OCI-LY7 (cell line): ENCODE measurements around the gene PRKN.
"Not testable (repeated sequence)": the region's sequence is repeated elsewhere in the genome, so short reads cannot be mapped to it uniquely, and the experiment has no call there.

Experiments
- EZH2phosphoT487 ChIP-seq: fragments of 200-600 bp; sonication (generic); IDR thresholded peaks from 2 replicates; pipeline ENCODE4 v1.6.1; 2018; ENCODE audit warnings: low read depth, borderline replicate concordance, mild to moderate bottlenecking, mixed run types, antibody characterized with exemption, low read length, moderate library complexity, mixed read lengths
- TF ChIP-seq, protein P1 (sequence below): fragments of 200-600 bp; sonication (generic); conservative IDR thresholded peaks from 2 replicates; pipeline ENCODE4 v1.5.1; 2014; ENCODE audit warnings: mild to moderate bottlenecking, antibody characterized with exemption, low read length, moderate library complexity, mixed read lengths

DNA sequence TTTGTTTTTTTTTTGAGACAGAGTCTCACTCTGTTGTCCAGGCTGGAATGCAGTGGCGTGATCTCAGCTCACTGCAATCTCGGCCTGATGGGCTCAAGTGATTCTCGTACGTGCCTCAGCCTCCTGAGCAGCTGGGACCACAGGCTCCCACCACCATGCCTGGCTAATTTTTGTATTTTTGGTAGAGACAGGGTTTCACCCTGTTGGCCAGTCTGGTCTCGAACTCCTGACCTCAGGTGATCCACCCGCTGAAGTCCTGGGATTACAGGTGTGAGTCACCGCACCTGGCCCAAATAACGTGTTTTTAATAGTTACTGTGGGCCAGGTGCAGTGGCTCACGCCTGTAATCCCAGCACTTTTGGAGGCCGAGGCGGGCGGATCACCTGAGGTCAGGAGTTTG lies 876.1 kb downstream of the PRKN start:
- TF ChIP-seq, protein P1, sequence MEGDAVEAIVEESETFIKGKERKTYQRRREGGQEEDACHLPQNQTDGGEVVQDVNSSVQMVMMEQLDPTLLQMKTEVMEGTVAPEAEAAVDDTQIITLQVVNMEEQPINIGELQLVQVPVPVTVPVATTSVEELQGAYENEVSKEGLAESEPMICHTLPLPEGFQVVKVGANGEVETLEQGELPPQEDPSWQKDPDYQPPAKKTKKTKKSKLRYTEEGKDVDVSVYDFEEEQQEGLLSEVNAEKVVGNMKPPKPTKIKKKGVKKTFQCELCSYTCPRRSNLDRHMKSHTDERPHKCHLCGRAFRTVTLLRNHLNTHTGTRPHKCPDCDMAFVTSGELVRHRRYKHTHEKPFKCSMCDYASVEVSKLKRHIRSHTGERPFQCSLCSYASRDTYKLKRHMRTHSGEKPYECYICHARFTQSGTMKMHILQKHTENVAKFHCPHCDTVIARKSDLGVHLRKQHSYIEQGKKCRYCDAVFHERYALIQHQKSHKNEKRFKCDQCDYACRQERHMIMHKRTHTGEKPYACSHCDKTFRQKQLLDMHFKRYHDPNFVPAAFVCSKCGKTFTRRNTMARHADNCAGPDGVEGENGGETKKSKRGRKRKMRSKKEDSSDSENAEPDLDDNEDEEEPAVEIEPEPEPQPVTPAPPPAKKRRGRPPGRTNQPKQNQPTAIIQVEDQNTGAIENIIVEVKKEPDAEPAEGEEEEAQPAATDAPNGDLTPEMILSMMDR, result not testable (repeated sequence)
- TF ChIP-seq EZH2phosphoT487, result not testable (repeated sequence)
